A549 (cell line): ENCODE results near the gene ITPRID1.

Source experiments
- CEBPB ChIP-seq, 2 experiments: fragments of >200 bp in 1 of 2; sonication (Bioruptor Twin) in 1 of 2; formaldehyde crosslinking in 1 of 2; IDR thresholded peaks; 2 replicates each; pipeline ENCODE4 v1.6.1; 2012 to 2016
- CHD4 ChIP-seq: fragments of 200-600 bp; sonication (generic); IDR thresholded peaks from 2 replicates; pipeline ENCODE4 v1.6.1; 2016; ENCODE audit warnings: antibody characterized with exemption, mild to moderate bottlenecking, borderline replicate concordance
- EP300 ChIP-seq, 2 experiments: fragments of >200 bp; sonication (Bioruptor Twin); formaldehyde crosslinking; IDR thresholded peaks; 2 replicates in 1 of 2; 3 replicates in 1 of 2; pipeline ENCODE4 v1.6.1; 2016 to 2017
- FOSL2 ChIP-seq, 2 experiments: fragments of 450-650 bp in 1 of 2; fragments of >200 bp in 1 of 2; sonication (Bioruptor Twin) in 1 of 2; formaldehyde crosslinking; IDR thresholded peaks; 2 replicates each; pipeline versions ENCODE4 v1.5.0 to v1.6.1; 2016 to 2020; ENCODE audit warnings: mild to moderate bottlenecking in 1 of 2, moderate library complexity in 1 of 2
- HDAC2 ChIP-seq: fragments of 200-600 bp; sonication (generic); IDR thresholded peaks from 2 replicates; pipeline ENCODE4 v1.6.1; 2016
- MAFK ChIP-seq: fragments of 450-650 bp; IDR thresholded peaks from 2 replicates; pipeline ENCODE4 v1.6.1; 2014; ENCODE audit not compliant: partially characterized antibody
- POLR2A ChIP-seq: IDR thresholded peaks from 2 replicates; pipeline ENCODE4 v1.6.1; 2012; ENCODE audit warnings: mild to moderate bottlenecking, low read length
- RAD21 ChIP-seq, 2 experiments: fragments of >200 bp in 1 of 2; sonication (Bioruptor Twin) in 1 of 2; formaldehyde crosslinking in 1 of 2; IDR thresholded peaks in 1 of 2; conservative IDR thresholded peaks in 1 of 2; 2 replicates in 1 of 2; 3 replicates in 1 of 2; pipeline ENCODE4 v1.6.1; 2012 to 2018; ENCODE audit warnings: inconsistent platforms in 1 of 2
- RNF2 ChIP-seq: fragments of 200-600 bp; sonication (generic); IDR thresholded peaks from 2 replicates; pipeline ENCODE4 v1.6.1; 2016; ENCODE audit warnings: low read depth, mild to moderate bottlenecking, antibody characterized with exemption, moderate library complexity, borderline replicate concordance
- SMC3 ChIP-seq: fragments of >200 bp; sonication (Bioruptor Twin); formaldehyde crosslinking; IDR thresholded peaks from 3 replicates; pipeline ENCODE4 v1.6.1; 2018; ENCODE audit warnings: inconsistent platforms
- TF ChIP-seq, protein P1 (sequence below): fragments of 450-650 bp; IDR thresholded peaks from 2 replicates; pipeline ENCODE4 v1.6.1; 2014; ENCODE audit warnings: antibody characterized with exemption
- TF ChIP-seq, protein P2 (sequence below): fragments of 200-600 bp; sonication (generic); IDR thresholded peaks from 2 replicates; pipeline ENCODE4 v1.6.1; 2016; ENCODE audit warnings: antibody characterized with exemption, mild to moderate bottlenecking, moderate library complexity
- TF ChIP-seq, protein P3 (sequence below): fragments of >200 bp; sonication (Bioruptor Twin); formaldehyde crosslinking; IDR thresholded peaks from 3 replicates; pipeline ENCODE4 v1.5.1; 2016
- TF ChIP-seq, protein P4 (sequence below): IDR thresholded peaks from 2 replicates; pipeline ENCODE4 v1.6.1; 2012

DNA sequence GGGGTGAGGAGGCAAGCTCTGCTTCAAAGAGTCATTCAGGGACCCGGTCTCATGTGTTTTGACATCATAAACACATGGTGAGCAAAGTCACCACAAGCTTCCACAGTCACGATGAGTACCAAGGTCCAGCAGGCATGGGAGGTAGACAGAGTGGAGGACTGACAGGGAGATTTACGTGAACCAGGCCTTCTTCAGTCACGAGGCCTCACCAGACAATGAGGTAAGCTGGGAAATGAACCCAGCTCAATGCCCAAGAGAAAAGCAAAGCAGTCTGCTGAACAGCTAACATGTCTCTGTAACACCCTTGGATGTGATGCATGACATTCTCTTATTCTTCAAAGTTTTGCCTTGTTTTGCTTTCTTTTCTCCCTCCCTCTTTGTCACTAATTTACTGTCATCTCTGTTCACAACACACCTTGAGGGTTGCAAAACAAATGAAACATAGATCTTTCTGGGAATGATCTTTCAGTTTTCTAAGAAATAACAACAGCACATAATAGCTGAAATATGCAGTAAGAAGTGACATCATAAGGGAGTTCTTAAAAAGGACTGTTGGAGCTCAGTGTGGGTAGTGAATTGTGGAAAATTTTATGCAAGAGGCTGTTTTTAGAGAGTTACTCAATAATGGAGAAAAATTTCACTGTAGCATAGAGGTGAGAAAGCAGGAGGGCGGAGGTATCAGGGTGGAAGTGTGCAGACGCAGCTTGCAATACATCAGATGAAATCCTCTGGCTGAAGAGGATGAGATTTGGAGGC, 182.1 kb downstream of the ITPRID1 start:
- TF ChIP-seq CHD4: no peak
- TF ChIP-seq, protein P1, sequence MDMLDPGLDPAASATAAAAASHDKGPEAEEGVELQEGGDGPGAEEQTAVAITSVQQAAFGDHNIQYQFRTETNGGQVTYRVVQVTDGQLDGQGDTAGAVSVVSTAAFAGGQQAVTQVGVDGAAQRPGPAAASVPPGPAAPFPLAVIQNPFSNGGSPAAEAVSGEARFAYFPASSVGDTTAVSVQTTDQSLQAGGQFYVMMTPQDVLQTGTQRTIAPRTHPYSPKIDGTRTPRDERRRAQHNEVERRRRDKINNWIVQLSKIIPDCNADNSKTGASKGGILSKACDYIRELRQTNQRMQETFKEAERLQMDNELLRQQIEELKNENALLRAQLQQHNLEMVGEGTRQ: no peak
- TF ChIP-seq, protein P2, sequence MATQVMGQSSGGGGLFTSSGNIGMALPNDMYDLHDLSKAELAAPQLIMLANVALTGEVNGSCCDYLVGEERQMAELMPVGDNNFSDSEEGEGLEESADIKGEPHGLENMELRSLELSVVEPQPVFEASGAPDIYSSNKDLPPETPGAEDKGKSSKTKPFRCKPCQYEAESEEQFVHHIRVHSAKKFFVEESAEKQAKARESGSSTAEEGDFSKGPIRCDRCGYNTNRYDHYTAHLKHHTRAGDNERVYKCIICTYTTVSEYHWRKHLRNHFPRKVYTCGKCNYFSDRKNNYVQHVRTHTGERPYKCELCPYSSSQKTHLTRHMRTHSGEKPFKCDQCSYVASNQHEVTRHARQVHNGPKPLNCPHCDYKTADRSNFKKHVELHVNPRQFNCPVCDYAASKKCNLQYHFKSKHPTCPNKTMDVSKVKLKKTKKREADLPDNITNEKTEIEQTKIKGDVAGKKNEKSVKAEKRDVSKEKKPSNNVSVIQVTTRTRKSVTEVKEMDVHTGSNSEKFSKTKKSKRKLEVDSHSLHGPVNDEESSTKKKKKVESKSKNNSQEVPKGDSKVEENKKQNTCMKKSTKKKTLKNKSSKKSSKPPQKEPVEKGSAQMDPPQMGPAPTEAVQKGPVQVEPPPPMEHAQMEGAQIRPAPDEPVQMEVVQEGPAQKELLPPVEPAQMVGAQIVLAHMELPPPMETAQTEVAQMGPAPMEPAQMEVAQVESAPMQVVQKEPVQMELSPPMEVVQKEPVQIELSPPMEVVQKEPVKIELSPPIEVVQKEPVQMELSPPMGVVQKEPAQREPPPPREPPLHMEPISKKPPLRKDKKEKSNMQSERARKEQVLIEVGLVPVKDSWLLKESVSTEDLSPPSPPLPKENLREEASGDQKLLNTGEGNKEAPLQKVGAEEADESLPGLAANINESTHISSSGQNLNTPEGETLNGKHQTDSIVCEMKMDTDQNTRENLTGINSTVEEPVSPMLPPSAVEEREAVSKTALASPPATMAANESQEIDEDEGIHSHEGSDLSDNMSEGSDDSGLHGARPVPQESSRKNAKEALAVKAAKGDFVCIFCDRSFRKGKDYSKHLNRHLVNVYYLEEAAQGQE: no peak
- no peak for TF ChIP-seq POLR2A
- TF ChIP-seq, protein P3, sequence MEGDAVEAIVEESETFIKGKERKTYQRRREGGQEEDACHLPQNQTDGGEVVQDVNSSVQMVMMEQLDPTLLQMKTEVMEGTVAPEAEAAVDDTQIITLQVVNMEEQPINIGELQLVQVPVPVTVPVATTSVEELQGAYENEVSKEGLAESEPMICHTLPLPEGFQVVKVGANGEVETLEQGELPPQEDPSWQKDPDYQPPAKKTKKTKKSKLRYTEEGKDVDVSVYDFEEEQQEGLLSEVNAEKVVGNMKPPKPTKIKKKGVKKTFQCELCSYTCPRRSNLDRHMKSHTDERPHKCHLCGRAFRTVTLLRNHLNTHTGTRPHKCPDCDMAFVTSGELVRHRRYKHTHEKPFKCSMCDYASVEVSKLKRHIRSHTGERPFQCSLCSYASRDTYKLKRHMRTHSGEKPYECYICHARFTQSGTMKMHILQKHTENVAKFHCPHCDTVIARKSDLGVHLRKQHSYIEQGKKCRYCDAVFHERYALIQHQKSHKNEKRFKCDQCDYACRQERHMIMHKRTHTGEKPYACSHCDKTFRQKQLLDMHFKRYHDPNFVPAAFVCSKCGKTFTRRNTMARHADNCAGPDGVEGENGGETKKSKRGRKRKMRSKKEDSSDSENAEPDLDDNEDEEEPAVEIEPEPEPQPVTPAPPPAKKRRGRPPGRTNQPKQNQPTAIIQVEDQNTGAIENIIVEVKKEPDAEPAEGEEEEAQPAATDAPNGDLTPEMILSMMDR: no peak
- TF ChIP-seq MAFK: no peak
- TF ChIP-seq RNF2: no peak
- TF ChIP-seq SMC3: no peak
- TF ChIP-seq EP300 (IDR thresholded peaks at IDR 0.05): no peak
- TF ChIP-seq, protein P4, sequence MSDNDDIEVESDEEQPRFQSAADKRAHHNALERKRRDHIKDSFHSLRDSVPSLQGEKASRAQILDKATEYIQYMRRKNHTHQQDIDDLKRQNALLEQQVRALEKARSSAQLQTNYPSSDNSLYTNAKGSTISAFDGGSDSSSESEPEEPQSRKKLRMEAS: no peak
- no peak for TF ChIP-seq RAD21 (conservative IDR thresholded peaks at IDR 0.05 in 1 of 2, IDR thresholded peaks at IDR 0.05 in 1 of 2)
- no peak for TF ChIP-seq FOSL2 (IDR thresholded peaks at IDR 0.05)
- no peak for TF ChIP-seq FOSL2 (CRISPR knock-in tag; IDR thresholded peaks at IDR 0.05)
- no peak for TF ChIP-seq CEBPB (IDR thresholded peaks at IDR 0.05)
- TF ChIP-seq HDAC2: no peak
